B cell (primary cell): ENCODE results near the gene PRKCH. TPM values are rescaled to one million over a fixed set of nuclear protein-coding genes. Genes with fewer than 3 reads are reported as not detected.

ENCODE experiments used
- ATAC-seq: fragments of 200-7000 bp; cut with Tn5 transposase; one replicate; pipeline ENCODE4 v1.10.0; 2021; ENCODE audit warnings: low read depth, mild to moderate bottlenecking, moderate number of reproducible peaks, moderate library complexity
- CTCF ChIA-PET: fragments of 350-600 bp; sonication (Branson Sonifier 250); formaldehyde crosslinking; loops from one replicate; lab custom pipeline; 2021; ENCODE audit warnings: antibody characterized with exemption, inconsistent platforms; lab: Charles Lee
- POLR2A ChIA-PET: fragments of 350-600 bp; sonication (Branson Sonifier 250); formaldehyde crosslinking; loops from one replicate; lab custom pipeline; 2021; ENCODE audit warnings: antibody characterized with exemption; lab: Charles Lee
- DNase-seq: peaks from one replicate; pipeline ENCODE4 v3.0.0; 2013
- H2AFZ ChIP-seq: 2 replicates; pipeline ENCODE4 v1.6.1; 2012; ENCODE audit warnings: mild to moderate bottlenecking, low read depth, low read length; ENCODE audit not compliant: insufficient read depth, poor library complexity, severe bottlenecking
- H3K27ac ChIP-seq, 2 donors: 1 replicate in 1 of 2; 2 replicates in 1 of 2; pipeline ENCODE4 v1.5.1; 2012 to 2013; ENCODE audit warnings: low read length in 2 of 2, mild to moderate bottlenecking in 2 of 2, moderate library complexity in 1 of 2
- H3K27me3 ChIP-seq, 4 experiments: fragments of 200-600 bp in 1 of 4; sonication (generic) in 1 of 4; replicated peaks in 1 of 4; 1 replicate in 2 of 4; 2 replicates in 2 of 4; pipeline versions ENCODE4 v1.6.1 to v1.7.0; 2013 to 2016; ENCODE audit warnings: low read length in 3 of 4, mild to moderate bottlenecking in 2 of 4, mixed read lengths in 1 of 4, moderate library complexity in 1 of 4; ENCODE audit not compliant: insufficient read depth in 4 of 4, control insufficient read depth in 3 of 4; ENCODE audit errors: control extremely low read depth in 1 of 4
- H3K36me3 ChIP-seq, 2 experiments: replicated peaks in 1 of 2; 1 replicate in 1 of 2; 2 replicates in 1 of 2; pipeline versions ENCODE4 v1.6.1 to v1.7.1; 2013; ENCODE audit warnings: low read length in 1 of 2; ENCODE audit not compliant: insufficient read depth in 2 of 2, control insufficient read depth in 1 of 2; ENCODE audit errors: control extremely low read depth in 1 of 2, extremely low read depth in 1 of 2
- H3K4me1 ChIP-seq, 2 donors: fragments of 200-600 bp in 1 of 2; sonication (generic) in 1 of 2; 1 replicate in 1 of 2; 2 replicates in 1 of 2; pipeline versions ENCODE4 v1.5.1 to v1.6.1; 2013 to 2017; ENCODE audit warnings: low read length in 2 of 2; ENCODE audit not compliant: control insufficient read depth in 2 of 2, insufficient read depth in 2 of 2
- H3K4me2 ChIP-seq: replicated peaks from 2 replicates; pipeline ENCODE3; 2012; ENCODE audit warnings: mild to moderate bottlenecking, low read depth, low read length; ENCODE audit not compliant: poor library complexity, severe bottlenecking
- H3K4me3 ChIP-seq, 5 experiments: fragments of 200-600 bp in 1 of 5; sonication (generic) in 1 of 5; 1 replicate in 3 of 5; 2 replicates in 2 of 5; pipeline versions ENCODE4 v1.5.1 to v1.7.0; 2011 to 2016; ENCODE audit warnings: low read length in 4 of 5, mild to moderate bottlenecking in 4 of 5, low read depth in 2 of 5, control low read depth in 1 of 5, moderate library complexity in 1 of 5; ENCODE audit not compliant: insufficient read depth in 1 of 5; ENCODE audit errors: control extremely low read depth in 1 of 5, extremely low read depth in 1 of 5
- H3K79me2 ChIP-seq: fragments of 200-600 bp; sonication (generic); one replicate; pipeline ENCODE4 v1.6.0; 2016; ENCODE audit warnings: low read length; ENCODE audit not compliant: control insufficient read depth, insufficient read depth
- H3K9ac ChIP-seq: fragments of 200-600 bp; sonication (generic); 2 replicates; pipeline ENCODE4 v1.6.1; 2017; ENCODE audit warnings: mild to moderate bottlenecking, low read length, moderate library complexity
- H3K9me3 ChIP-seq, 3 donors: one replicate each; pipeline versions ENCODE4 v1.6.1 to v1.7.1; 2013; ENCODE audit warnings: low read length in 2 of 3; ENCODE audit not compliant: control insufficient read depth in 2 of 3, insufficient read depth in 1 of 3; ENCODE audit errors: control extremely low read depth in 1 of 3
- H4K20me1 ChIP-seq: 2 replicates; pipeline ENCODE4 v1.6.0; 2012; ENCODE audit warnings: mild to moderate bottlenecking, low read length; ENCODE audit not compliant: insufficient read depth, control insufficient read depth, poor library complexity, severe bottlenecking
- H3K27ac Mint-ChIP-seq: one replicate; pipeline ENCODE4 v1.8.0; 2021; ENCODE audit warnings: mixed read lengths
- H3K27me3 Mint-ChIP-seq: one replicate; pipeline ENCODE4 v1.8.0; 2021; ENCODE audit warnings: mixed read lengths
- H3K4me1 Mint-ChIP-seq: one replicate; pipeline ENCODE4 v1.8.0; 2021; ENCODE audit warnings: mixed read lengths
- H3K4me3 Mint-ChIP-seq: one replicate; pipeline ENCODE4 v1.8.0; 2021; ENCODE audit warnings: mixed read lengths
- H3K9me3 Mint-ChIP-seq: one replicate; pipeline ENCODE4 v1.8.0; 2022; ENCODE audit warnings: mixed read lengths; ENCODE audit not compliant: insufficient read depth
- CTCF ChIP-seq: fragments of 200-600 bp; IDR thresholded peaks from one replicate; pipeline ENCODE4 v1.8.0; 2022; ENCODE audit warnings: antibody characterized with exemption, mild to moderate bottlenecking
- EZH2 ChIP-seq: IDR thresholded peaks from 2 replicates; pipeline ENCODE4 v1.6.1; 2012; ENCODE audit warnings: borderline replicate concordance, low read depth, mild to moderate bottlenecking, moderate library complexity, low read length; ENCODE audit not compliant: insufficient read depth, poor library complexity, severe bottlenecking
- WGBS: methylation state at CpG from one replicate; pipeline ENCODE4 v1.1.5; 2013; ENCODE audit warnings: missing lambda C conversion rate; ENCODE audit not compliant: insufficient coverage; 5-methylcytosine and 5-hydroxymethylcytosine counted together
- intact Hi-C: fragments of 100-400 bp; cut with micrococcal nuclease; formaldehyde crosslinking; loops from one replicate; pipeline ENCODE4 v1.10.0; 2022
- polyA plus RNA-seq: library from polyadenylated mRNA; depleted of rRNA; stranded (reverse); fragments of >200 nt; gene quantifications from 2 replicates; pipeline ENCODE4 v1.2.3, GENCODE V29; 2012
- total RNA-seq, 2 donors: library from RNA; stranded (reverse); fragments of 120-200 nt in 1 of 2; gene quantifications; 1 replicate in 1 of 2; 2 replicates in 1 of 2; pipeline versions ENCODE4 v1.2.3 to v1.2.4, GENCODE V29; 2013 to 2022

PRKCH gene
- total and polyA plus RNA-seq, 2 donors (not counting 1 experiment from before 2014, with no cell fraction given): 2.0 to 5.0 TPM

- Histone ChIP-seq H3K4me3 (no peak overlapping the region), H3K9ac (no peak overlapping the region), H4K20me1 (no peaks in the 10 kb centered on the region), H3K9me3 (no peaks in the 10 kb centered on the region), H3K27me3 (no peaks in the 10 kb centered on the region), H2AFZ (no peak overlapping the region), H3K4me1 (peaks cover 8 to 14% of the 10 kb centered on the region in 2 donors), H3K4me2 (no peak overlapping the region), H3K27ac (no peak overlapping the region), H3K36me3 (no peaks in the 10 kb centered on the region), H3K79me2 (no peaks in the 10 kb centered on the region)
- peaks cover 18% of the 10 kb centered on the region for H3K4me1 Mint-ChIP-seq
- intact Hi-C loops: no loop called here
- 84% methylated on average over 4 of the region's 5 CpGs for WGBS
- H3K9me3 Mint-ChIP-seq: no peaks in the 10 kb centered on the region
- H3K27ac Mint-ChIP-seq: no peak overlapping the region
- H3K27me3 Mint-ChIP-seq: no peaks in the 10 kb centered on the region
- ChIA-PET POLR2A (no interaction called here), CTCF (no interaction called here)
- no peak overlapping the region for H3K4me3 Mint-ChIP-seq
- TF ChIP-seq EZH2: no peak
- TF ChIP-seq CTCF: no peak
- no peak for DNase-seq
- ATAC-seq: no peak
Observed at GRCh38 chr14:61388976-61389576, 67.7 kb downstream of the PRKCH start.

GRCh38 chr14:61391119-61391518, 69.7 kb downstream of the PRKCH start:
- ATAC-seq (no peak), DNase-seq (no peak)
- no peak overlapping the region for H3K4me3 ChIP-seq
- H3K4me3 Mint-ChIP-seq: no peak overlapping the region
- intact Hi-C loops: no loop called here
- peaks cover 8 to 14% of the 10 kb centered on the region in 2 donors for H3K4me1 ChIP-seq
- no peak overlapping the region for H3K4me2 ChIP-seq
- H3K9ac ChIP-seq: no peak overlapping the region
- no peaks in the 10 kb centered on the region for H3K9me3 Mint-ChIP-seq
- H3K36me3 ChIP-seq: no peaks in the 10 kb centered on the region
- no peaks in the 10 kb centered on the region for H3K27me3 Mint-ChIP-seq
- no peaks in the 10 kb centered on the region for H3K27me3 ChIP-seq
- no peaks in the 10 kb centered on the region for H3K9me3 ChIP-seq
- CTCF ChIA-PET: no interaction called here
- POLR2A ChIA-PET: no interaction called here
- peaks cover 18% of the 10 kb centered on the region for H3K4me1 Mint-ChIP-seq
- H3K27ac ChIP-seq: no peak overlapping the region
- no peaks in the 10 kb centered on the region for H3K79me2 ChIP-seq
- no peak overlapping the region for H2AFZ ChIP-seq
- no peaks in the 10 kb centered on the region for H4K20me1 ChIP-seq
- WGBS: no CpG with 5 or more reads among the region's 3 CpGs
- no peak overlapping the region for H3K27ac Mint-ChIP-seq
- TF ChIP-seq EZH2 (no peak), CTCF (no peak)
